WTC11 (cell line): ENCODE data around the gene MRPL47. TPM values are rescaled to one million over a fixed set of nuclear protein-coding genes. Genes with fewer than 3 reads are reported as not detected.
A peak's percentile ranks its signal among the peaks of the same experiment; 100 is the strongest.

Source experiments
- ATAC-seq: fragments of 200-7000 bp; cut with Tn5 transposase; 2 replicates; pipeline ENCODE4 v1.10.0; 2021; ENCODE audit warnings: mild to moderate bottlenecking, moderate library complexity
- Bru-seq: library from RNA; stranded (reverse); fragments of 400-500 nt; gene quantifications from one replicate; lab custom pipeline; 2021; lab: Mats Ljungman, UMichigan
- CTCF ChIA-PET: fragments of 300-600 bp; sonication (Branson Sonifier 250); formaldehyde crosslinking; loops from one replicate; lab custom pipeline; 2021; ENCODE audit warnings: antibody characterized with exemption; lab: Charles Lee
- POLR2A ChIA-PET: fragments of 350-600 bp; sonication (Branson Sonifier 250); formaldehyde crosslinking; loops from one replicate; lab custom pipeline; 2021; ENCODE audit warnings: antibody characterized with exemption; lab: Charles Lee
- DNase-seq: peaks from one replicate; pipeline ENCODE4 v3.0.0; 2021; ENCODE audit warnings: low spot score
- H3K27ac Mint-ChIP-seq: 2 replicates; pipeline ENCODE4 v1.8.0; 2021; ENCODE audit warnings: mixed read lengths
- H3K27me3 Mint-ChIP-seq: 2 replicates; pipeline ENCODE4 v1.8.0; 2021; ENCODE audit warnings: low read depth, mild to moderate bottlenecking, moderate library complexity, mixed read lengths
- H3K36me3 Mint-ChIP-seq: 2 replicates; pipeline ENCODE4 v1.8.0; 2021; ENCODE audit warnings: mixed read lengths
- H3K4me1 Mint-ChIP-seq: 2 replicates; pipeline ENCODE4 v1.8.0; 2022; ENCODE audit warnings: mixed read lengths
- H3K4me3 Mint-ChIP-seq: 2 replicates; pipeline ENCODE4 v1.8.0; 2021; ENCODE audit warnings: mild to moderate bottlenecking, moderate library complexity, mixed read lengths
- H3K9me3 Mint-ChIP-seq: 2 replicates; pipeline ENCODE4 v1.8.0; 2021; ENCODE audit warnings: mixed read lengths
- ATF1 ChIP-seq: sonication (generic); formaldehyde crosslinking; IDR thresholded peaks from 2 replicates; pipeline ENCODE4 v1.8.1; 2023; ENCODE audit warnings: mild to moderate bottlenecking, moderate library complexity, missing genetic modification reagents
- CBFB ChIP-seq: sonication (generic); formaldehyde crosslinking; IDR thresholded peaks from 2 replicates; pipeline ENCODE4 v1.8.1; 2022; ENCODE audit warnings: mild to moderate bottlenecking, low read depth, missing genetic modification reagents
- ESRRA ChIP-seq: sonication (generic); formaldehyde crosslinking; IDR thresholded peaks from 2 replicates; pipeline ENCODE4 v1.8.1; 2022; ENCODE audit warnings: mild to moderate bottlenecking, missing genetic modification reagents, borderline replicate concordance
- ETV6 ChIP-seq: sonication (generic); formaldehyde crosslinking; IDR thresholded peaks from 2 replicates; pipeline ENCODE4 v1.8.1; 2022; ENCODE audit warnings: mild to moderate bottlenecking, missing genetic modification reagents
- FOXK1 ChIP-seq: sonication (generic); formaldehyde crosslinking; IDR thresholded peaks from 2 replicates; pipeline ENCODE4 v1.8.0; 2022; ENCODE audit warnings: mild to moderate bottlenecking, moderate library complexity, missing genetic modification reagents
- FOXP1 ChIP-seq: sonication (generic); formaldehyde crosslinking; IDR thresholded peaks from 2 replicates; pipeline ENCODE4 v1.8.0; 2022; ENCODE audit warnings: missing genetic modification reagents, mild to moderate bottlenecking, moderate library complexity, borderline replicate concordance
- GRHL2 ChIP-seq: fragments of 250-450 bp; sonication (Bioruptor Pico); IDR thresholded peaks from 2 replicates; pipeline ENCODE4 v1.8.0; 2022; ENCODE audit warnings: mild to moderate bottlenecking, moderate library complexity; ENCODE audit not compliant: insufficient replicate concordance, severe bottlenecking
- GTF2I ChIP-seq: fragments of 250-450 bp; sonication (Bioruptor Pico); conservative IDR thresholded peaks from 2 replicates; pipeline ENCODE4 v1.4.0; 2021; ENCODE audit warnings: mild to moderate bottlenecking
- JUN ChIP-seq: sonication (generic); formaldehyde crosslinking; IDR thresholded peaks from 2 replicates; pipeline ENCODE4 v1.8.0; 2023; ENCODE audit warnings: mild to moderate bottlenecking, missing genetic modification reagents
- KAT7 ChIP-seq: sonication (generic); formaldehyde crosslinking; IDR thresholded peaks from 2 replicates; pipeline ENCODE4 v1.8.1; 2023; ENCODE audit warnings: missing genetic modification reagents, mild to moderate bottlenecking, borderline replicate concordance
- MXD4 ChIP-seq: fragments of 250-450 bp; sonication (Bioruptor Pico); IDR thresholded peaks from 2 replicates; pipeline ENCODE4 v1.8.0; 2021; ENCODE audit warnings: mild to moderate bottlenecking, moderate library complexity, borderline replicate concordance
- NR1H2 ChIP-seq: sonication (generic); formaldehyde crosslinking; IDR thresholded peaks from 2 replicates; pipeline ENCODE4 v1.9.0; 2021; ENCODE audit warnings: mild to moderate bottlenecking, moderate library complexity, missing genetic modification reagents
- NR3C1 ChIP-seq: sonication (generic); formaldehyde crosslinking; conservative IDR thresholded peaks from 2 replicates; pipeline ENCODE4 v1.8.1; 2023; ENCODE audit warnings: low read depth, mild to moderate bottlenecking, missing genetic modification reagents
- RELA ChIP-seq: sonication (generic); formaldehyde crosslinking; IDR thresholded peaks from 2 replicates; pipeline ENCODE4 v1.8.1; 2022; ENCODE audit warnings: missing genetic modification reagents, mild to moderate bottlenecking, borderline replicate concordance
- SMAD3 ChIP-seq: sonication (generic); formaldehyde crosslinking; IDR thresholded peaks from 2 replicates; pipeline ENCODE4 v1.8.0; 2022; ENCODE audit warnings: missing genetic modification reagents, mild to moderate bottlenecking, borderline replicate concordance
- TEAD1 ChIP-seq: sonication (generic); formaldehyde crosslinking; IDR thresholded peaks from 2 replicates; pipeline ENCODE4 v1.8.0; 2022; ENCODE audit warnings: mild to moderate bottlenecking, missing genetic modification reagents
- TEAD4 ChIP-seq: sonication (generic); formaldehyde crosslinking; IDR thresholded peaks from 2 replicates; pipeline ENCODE4 v1.8.0; 2022; ENCODE audit warnings: mild to moderate bottlenecking, missing genetic modification reagents
- ZNF317 ChIP-seq: sonication (generic); formaldehyde crosslinking; IDR thresholded peaks from 2 replicates; pipeline ENCODE4 v1.8.1; 2023; ENCODE audit warnings: low read depth, mild to moderate bottlenecking, moderate library complexity, missing genetic modification reagents, borderline replicate concordance
- ZNF671 ChIP-seq: fragments of 250-450 bp; sonication (Bioruptor Pico); IDR thresholded peaks from 2 replicates; pipeline ENCODE4 v1.8.0; 2021; ENCODE audit warnings: mild to moderate bottlenecking
- long read RNA-seq, 3 experiments: library from RNA in 1 of 3; library from capped mRNA in 1 of 3; library from polyadenylated mRNA in 1 of 3; unstranded in 2 of 3; stranded (forward) in 1 of 3; transcript quantifications; one replicate each; pipeline ENCODE4 v2.0.0, GENCODE V29; 2021
- total RNA-seq: library from RNA; stranded (reverse); gene quantifications from 3 replicates; pipeline ENCODE4 v1.2.3, GENCODE V29; 2021
- TF ChIP-seq, protein P1 (sequence below): sonication (generic); formaldehyde crosslinking; IDR thresholded peaks from 2 replicates; pipeline ENCODE4 v1.8.1; 2022; ENCODE audit warnings: mild to moderate bottlenecking, moderate library complexity, missing genetic modification reagents
- TF ChIP-seq, protein P2 (sequence below): sonication (generic); formaldehyde crosslinking; IDR thresholded peaks from 2 replicates; pipeline ENCODE4 v1.8.1; 2023; ENCODE audit warnings: mild to moderate bottlenecking, missing genetic modification reagents, moderate library complexity
- TF ChIP-seq, protein P3 (sequence below): sonication (generic); formaldehyde crosslinking; IDR thresholded peaks from 2 replicates; pipeline ENCODE4 v1.8.1; 2023; ENCODE audit warnings: mild to moderate bottlenecking, moderate library complexity, missing genetic modification reagents
- TF ChIP-seq, protein P4 (sequence below): sonication (generic); formaldehyde crosslinking; conservative IDR thresholded peaks from 2 replicates; pipeline ENCODE4 v1.8.1; 2023; ENCODE audit warnings: mild to moderate bottlenecking, low read depth, missing genetic modification reagents, moderate library complexity
- TF ChIP-seq, protein P5 (sequence below): sonication (generic); formaldehyde crosslinking; IDR thresholded peaks from 2 replicates; pipeline ENCODE4 v1.8.0; 2022; ENCODE audit warnings: mild to moderate bottlenecking, missing genetic modification reagents
- TF ChIP-seq, protein P6 (sequence below): fragments of 250-450 bp; sonication (Bioruptor Pico); IDR thresholded peaks from 2 replicates; pipeline ENCODE4 v2.1.2; 2022; ENCODE audit warnings: mild to moderate bottlenecking, moderate library complexity

The MRPL47 gene
- total RNA-seq (55.9 to 68.9 TPM (median 61.3 TPM) in 3 replicates), Bru-seq, nascent RNA (percentile 90 among the genes with signal in this experiment)
- long read RNA-seq, experiment 1, transcript MRPL47-203 (7 exons, 1,370 nt): major isoform, 146 of 162 reads
- long read RNA-seq, experiment 1, transcript MRPL47-202 (6 exons, 673 nt): minor isoform, 5 of 162 reads
- long read RNA-seq, experiment 1, partial matches to known transcripts: 0 of 162 reads
- long read RNA-seq, experiment 1, other reads (novel, unspliced or antisense): 11 of 162 reads
- long read RNA-seq, experiment 2, transcript MRPL47-203 (7 exons, 1,370 nt): major isoform, 107 of 141 reads
- long read RNA-seq, experiment 2, partial matches to known transcripts: 16 of 141 reads
- long read RNA-seq, experiment 2, other reads (novel, unspliced or antisense): 16 of 141 reads
- long read RNA-seq, experiment 3, transcript MRPL47-203 (7 exons, 1,370 nt): major isoform, 512 of 542 reads
- long read RNA-seq, experiment 3, partial matches to known transcripts: 0 of 542 reads
- long read RNA-seq, experiment 3, other reads (novel, unspliced or antisense): 24 of 542 reads

DNA sequence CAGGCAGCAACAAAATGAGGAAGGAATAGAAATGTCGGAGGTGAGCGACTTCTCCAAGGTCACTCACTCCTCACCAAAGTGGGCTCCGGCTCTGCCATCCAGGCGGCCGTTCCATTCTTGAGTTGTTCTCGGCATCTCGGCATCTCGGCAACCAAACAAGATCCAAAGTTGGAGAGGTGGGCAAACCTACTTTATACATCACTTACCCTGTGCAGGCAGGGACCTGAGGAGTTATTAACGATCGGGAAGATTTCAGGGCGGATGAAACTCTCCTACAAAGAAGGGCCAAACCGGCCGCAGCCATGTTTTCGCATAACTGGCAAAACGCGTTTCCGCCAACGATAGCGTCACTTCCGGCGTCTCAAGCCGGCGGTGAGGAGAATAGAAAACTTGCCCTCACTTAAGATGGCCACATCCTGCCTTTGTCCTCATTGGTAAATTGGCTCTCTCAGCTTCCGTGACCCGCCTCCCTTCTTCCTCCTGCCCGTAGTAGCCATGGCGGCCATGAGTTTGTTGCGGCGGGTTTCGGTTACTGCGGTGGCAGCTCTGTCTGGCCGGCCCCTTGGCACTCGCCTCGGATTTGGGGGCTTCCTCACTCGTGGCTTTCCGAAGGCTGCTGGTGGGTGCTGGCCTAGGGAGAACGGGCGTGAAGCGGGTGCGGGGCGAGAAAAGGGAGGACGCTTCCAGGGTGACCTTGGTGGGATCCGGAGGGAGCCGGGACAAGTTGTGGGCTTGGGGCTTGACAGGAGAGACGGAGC lies at the start of gene MRPL47, which contains the start of gene NDUFB5:
Gene MRPL47, minus strand, starts transcription at position 318 of the 758 bp plus-strand sequence. Its CDS starts 14 bp downstream, at position 304.
Gene NDUFB5, plus strand, starts transcription at position 474 of the 758 bp plus-strand sequence. Its CDS starts 22 bp downstream, at position 496.
- CTCF ChIA-PET: interaction anchor here (1.4 kb wide), 1 partner anchor 45 kb away, joined by 15 read pairs; no protein-coding TSS in a partner anchor
- peak within 1 kb of the TSS; percentile 99 for H3K4me3 Mint-ChIP-seq
- POLR2A ChIA-PET: interaction anchor here (0.6 to 1.3 kb wide), 5 partner anchors 13 to 257 kb away, joined by 3 to 10 read pairs (median 3); partner anchors contain the start of genes ACTL6A, MFN1 and USP13
- H3K27ac Mint-ChIP-seq: peak within 1 kb of the TSS; percentile 100
- ATAC-seq (peak; percentile 99), DNase-seq (peak; percentile 91)
- H3K36me3 Mint-ChIP-seq: peaks cover 31% of the 10 kb centered on the region
- H3K27me3 Mint-ChIP-seq: no peaks in the 10 kb centered on the region
- H3K9me3 Mint-ChIP-seq: no peaks in the 10 kb centered on the region
- H3K4me1 Mint-ChIP-seq: peaks cover 4% of the 10 kb centered on the region
- TF ChIP-seq TEAD4 (CRISPR knock-in tag) (no peak), ATF1 (CRISPR knock-in tag) (no peak), CBFB (CRISPR knock-in tag) (no peak), GTF2I (CRISPR knock-in tag) (no peak), FOXK1 (CRISPR knock-in tag) (peak; percentile 94), NR3C1 (CRISPR knock-in tag) (no peak), RELA (CRISPR knock-in tag) (no peak), KAT7 (no peak), ETV6 (CRISPR knock-in tag) (peak; percentile 79), JUN (CRISPR knock-in tag) (no peak), ZNF671 (CRISPR knock-in tag) (no peak), NR1H2 (CRISPR knock-in tag) (no peak), FOXP1 (CRISPR knock-in tag) (0 out of 2 replicates have a peak, but pooled peaks have one; percentile 45), MXD4 (no peak), TEAD1 (CRISPR knock-in tag) (peak; percentile 61; the same call in 1 of the 2 replicates), ZNF317 (CRISPR knock-in tag) (no peak), SMAD3 (CRISPR knock-in tag) (no peak), GRHL2 (CRISPR knock-in tag) (no peak), ESRRA (CRISPR knock-in tag) (peak; percentile 92)
- TF ChIP-seq, protein P1, sequence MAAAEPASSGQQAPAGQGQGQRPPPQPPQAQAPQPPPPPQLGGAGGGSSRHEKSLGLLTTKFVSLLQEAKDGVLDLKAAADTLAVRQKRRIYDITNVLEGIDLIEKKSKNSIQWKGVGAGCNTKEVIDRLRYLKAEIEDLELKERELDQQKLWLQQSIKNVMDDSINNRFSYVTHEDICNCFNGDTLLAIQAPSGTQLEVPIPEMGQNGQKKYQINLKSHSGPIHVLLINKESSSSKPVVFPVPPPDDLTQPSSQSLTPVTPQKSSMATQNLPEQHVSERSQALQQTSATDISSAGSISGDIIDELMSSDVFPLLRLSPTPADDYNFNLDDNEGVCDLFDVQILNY (CRISPR knock-in tag): 0 out of 2 replicates have a peak, but pooled peaks have one; percentile 24
- TF ChIP-seq, protein P2, sequence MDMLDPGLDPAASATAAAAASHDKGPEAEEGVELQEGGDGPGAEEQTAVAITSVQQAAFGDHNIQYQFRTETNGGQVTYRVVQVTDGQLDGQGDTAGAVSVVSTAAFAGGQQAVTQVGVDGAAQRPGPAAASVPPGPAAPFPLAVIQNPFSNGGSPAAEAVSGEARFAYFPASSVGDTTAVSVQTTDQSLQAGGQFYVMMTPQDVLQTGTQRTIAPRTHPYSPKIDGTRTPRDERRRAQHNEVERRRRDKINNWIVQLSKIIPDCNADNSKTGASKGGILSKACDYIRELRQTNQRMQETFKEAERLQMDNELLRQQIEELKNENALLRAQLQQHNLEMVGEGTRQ (CRISPR knock-in tag): 0 out of 2 replicates have a peak, but pooled peaks have one; percentile 16
- TF ChIP-seq, protein P3, sequence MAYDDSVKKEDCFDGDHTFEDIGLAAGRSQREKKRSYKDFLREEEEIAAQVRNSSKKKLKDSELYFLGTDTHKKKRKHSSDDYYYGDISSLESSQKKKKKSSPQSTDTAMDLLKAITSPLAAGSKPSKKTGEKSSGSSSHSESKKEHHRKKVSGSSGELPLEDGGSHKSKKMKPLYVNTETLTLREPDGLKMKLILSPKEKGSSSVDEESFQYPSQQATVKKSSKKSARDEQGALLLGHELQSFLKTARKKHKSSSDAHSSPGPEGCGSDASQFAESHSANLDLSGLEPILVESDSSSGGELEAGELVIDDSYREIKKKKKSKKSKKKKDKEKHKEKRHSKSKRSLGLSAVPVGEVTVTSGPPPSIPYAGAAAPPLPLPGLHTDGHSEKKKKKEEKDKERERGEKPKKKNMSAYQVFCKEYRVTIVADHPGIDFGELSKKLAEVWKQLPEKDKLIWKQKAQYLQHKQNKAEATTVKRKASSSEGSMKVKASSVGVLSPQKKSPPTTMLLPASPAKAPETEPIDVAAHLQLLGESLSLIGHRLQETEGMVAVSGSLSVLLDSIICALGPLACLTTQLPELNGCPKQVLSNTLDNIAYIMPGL (CRISPR knock-in tag): peak; percentile 26; the same call in 1 of the 2 replicates
- TF ChIP-seq, protein P4, sequence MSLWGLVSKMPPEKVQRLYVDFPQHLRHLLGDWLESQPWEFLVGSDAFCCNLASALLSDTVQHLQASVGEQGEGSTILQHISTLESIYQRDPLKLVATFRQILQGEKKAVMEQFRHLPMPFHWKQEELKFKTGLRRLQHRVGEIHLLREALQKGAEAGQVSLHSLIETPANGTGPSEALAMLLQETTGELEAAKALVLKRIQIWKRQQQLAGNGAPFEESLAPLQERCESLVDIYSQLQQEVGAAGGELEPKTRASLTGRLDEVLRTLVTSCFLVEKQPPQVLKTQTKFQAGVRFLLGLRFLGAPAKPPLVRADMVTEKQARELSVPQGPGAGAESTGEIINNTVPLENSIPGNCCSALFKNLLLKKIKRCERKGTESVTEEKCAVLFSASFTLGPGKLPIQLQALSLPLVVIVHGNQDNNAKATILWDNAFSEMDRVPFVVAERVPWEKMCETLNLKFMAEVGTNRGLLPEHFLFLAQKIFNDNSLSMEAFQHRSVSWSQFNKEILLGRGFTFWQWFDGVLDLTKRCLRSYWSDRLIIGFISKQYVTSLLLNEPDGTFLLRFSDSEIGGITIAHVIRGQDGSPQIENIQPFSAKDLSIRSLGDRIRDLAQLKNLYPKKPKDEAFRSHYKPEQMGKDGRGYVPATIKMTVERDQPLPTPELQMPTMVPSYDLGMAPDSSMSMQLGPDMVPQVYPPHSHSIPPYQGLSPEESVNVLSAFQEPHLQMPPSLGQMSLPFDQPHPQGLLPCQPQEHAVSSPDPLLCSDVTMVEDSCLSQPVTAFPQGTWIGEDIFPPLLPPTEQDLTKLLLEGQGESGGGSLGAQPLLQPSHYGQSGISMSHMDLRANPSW: no peak
- TF ChIP-seq, protein P5, sequence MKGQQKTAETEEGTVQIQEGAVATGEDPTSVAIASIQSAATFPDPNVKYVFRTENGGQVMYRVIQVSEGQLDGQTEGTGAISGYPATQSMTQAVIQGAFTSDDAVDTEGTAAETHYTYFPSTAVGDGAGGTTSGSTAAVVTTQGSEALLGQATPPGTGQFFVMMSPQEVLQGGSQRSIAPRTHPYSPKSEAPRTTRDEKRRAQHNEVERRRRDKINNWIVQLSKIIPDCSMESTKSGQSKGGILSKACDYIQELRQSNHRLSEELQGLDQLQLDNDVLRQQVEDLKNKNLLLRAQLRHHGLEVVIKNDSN (CRISPR knock-in tag): 0 out of 2 replicates have a peak, but pooled peaks have one; percentile 16
- TF ChIP-seq, protein P6, sequence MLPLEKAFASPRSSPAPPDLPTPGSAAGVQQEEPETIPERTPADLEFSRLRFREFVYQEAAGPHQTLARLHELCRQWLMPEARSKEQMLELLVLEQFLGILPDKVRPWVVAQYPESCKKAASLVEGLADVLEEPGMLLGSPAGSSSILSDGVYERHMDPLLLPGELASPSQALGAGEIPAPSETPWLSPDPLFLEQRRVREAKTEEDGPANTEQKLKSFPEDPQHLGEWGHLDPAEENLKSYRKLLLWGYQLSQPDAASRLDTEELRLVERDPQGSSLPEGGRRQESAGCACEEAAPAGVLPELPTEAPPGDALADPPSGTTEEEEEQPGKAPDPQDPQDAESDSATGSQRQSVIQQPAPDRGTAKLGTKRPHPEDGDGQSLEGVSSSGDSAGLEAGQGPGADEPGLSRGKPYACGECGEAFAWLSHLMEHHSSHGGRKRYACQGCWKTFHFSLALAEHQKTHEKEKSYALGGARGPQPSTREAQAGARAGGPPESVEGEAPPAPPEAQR (CRISPR knock-in tag): no peak
